Measurements from ENCODE around the gene LIPH.

DNA sequence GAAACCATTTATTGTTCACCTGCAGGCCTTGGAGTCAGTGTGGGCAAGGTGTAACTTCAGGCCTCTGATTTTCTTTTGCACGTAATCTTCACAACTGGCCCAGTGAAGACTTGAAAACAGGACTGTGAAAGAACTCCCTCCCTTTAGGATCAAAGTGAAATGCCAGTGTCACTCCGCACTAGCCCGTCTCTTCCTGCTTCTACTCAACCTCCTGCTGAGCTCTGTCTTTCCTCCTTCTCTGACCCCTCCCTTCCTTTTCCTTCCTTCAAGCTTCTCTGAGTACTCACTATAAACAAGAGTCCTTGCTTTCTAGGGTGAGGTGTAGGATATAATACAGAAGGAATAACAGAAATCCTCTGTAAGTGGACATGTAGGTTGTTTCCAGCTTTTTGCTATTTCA is 82.1 kb downstream of the LIPH start:
- TF ChIP-seq, protein P1, sequence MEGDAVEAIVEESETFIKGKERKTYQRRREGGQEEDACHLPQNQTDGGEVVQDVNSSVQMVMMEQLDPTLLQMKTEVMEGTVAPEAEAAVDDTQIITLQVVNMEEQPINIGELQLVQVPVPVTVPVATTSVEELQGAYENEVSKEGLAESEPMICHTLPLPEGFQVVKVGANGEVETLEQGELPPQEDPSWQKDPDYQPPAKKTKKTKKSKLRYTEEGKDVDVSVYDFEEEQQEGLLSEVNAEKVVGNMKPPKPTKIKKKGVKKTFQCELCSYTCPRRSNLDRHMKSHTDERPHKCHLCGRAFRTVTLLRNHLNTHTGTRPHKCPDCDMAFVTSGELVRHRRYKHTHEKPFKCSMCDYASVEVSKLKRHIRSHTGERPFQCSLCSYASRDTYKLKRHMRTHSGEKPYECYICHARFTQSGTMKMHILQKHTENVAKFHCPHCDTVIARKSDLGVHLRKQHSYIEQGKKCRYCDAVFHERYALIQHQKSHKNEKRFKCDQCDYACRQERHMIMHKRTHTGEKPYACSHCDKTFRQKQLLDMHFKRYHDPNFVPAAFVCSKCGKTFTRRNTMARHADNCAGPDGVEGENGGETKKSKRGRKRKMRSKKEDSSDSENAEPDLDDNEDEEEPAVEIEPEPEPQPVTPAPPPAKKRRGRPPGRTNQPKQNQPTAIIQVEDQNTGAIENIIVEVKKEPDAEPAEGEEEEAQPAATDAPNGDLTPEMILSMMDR (IDR thresholded peaks at IDR 0.05), result no peak
- no peak for TF ChIP-seq POLR2A (IDR thresholded peaks at IDR 0.05)
- no peak for TF ChIP-seq POLR2AphosphoS5 (IDR thresholded peaks at IDR 0.05)
- no peak for TF ChIP-seq EP300 (IDR thresholded peaks at IDR 0.05)

All from gastroesophageal sphincter (tissue), 3 donors.